HG03565 (cell line): ENCODE measurements around the gene PIWIL1.

Experiments
- ATAC-seq: cut with Tn5 transposase; IDR thresholded peaks from one replicate; pipeline ENCODE4 v1.9.1; 2021; ENCODE audit warnings: mild to moderate bottlenecking, moderate library complexity; ENCODE audit not compliant: unreplicated experiment

Gene PIWIL1

GRCh38 chr12:130336723-130337487 is 782 bp upstream of the PIWIL1 start:
- no peak for ATAC-seq

GRCh38 chr12:130338794-130339601 is 1.3 kb downstream of the PIWIL1 start:
- no peak for ATAC-seq

GRCh38 chr12:130339951-130340350 is 2.3 kb downstream of the PIWIL1 start:
- no peak for ATAC-seq

GRCh38 chr12:130342442-130342841 is 4.8 kb downstream of the PIWIL1 start:
- no peak for ATAC-seq

- ATAC-seq = no peak
Measured at GRCh38 chr12:130342842-130343241, 5.2 kb downstream of the PIWIL1 start.

GRCh38 chr12:130344529-130344928 is 6.8 kb downstream of the PIWIL1 start:
- ATAC-seq = no peak

GRCh38 chr12:130345292-130345691 is 7.6 kb downstream of the PIWIL1 start:
- no peak for ATAC-seq

- ATAC-seq = no peak
Measured at GRCh38 chr12:130347588-130347987, 9.9 kb downstream of the PIWIL1 start.

- ATAC-seq = no peak
Measured at GRCh38 chr12:130350715-130351114, 13.0 kb downstream of the PIWIL1 start.

GRCh38 chr12:130351326-130351725 is 13.6 kb downstream of the PIWIL1 start:
- no peak for ATAC-seq

- no peak for ATAC-seq
Measured at GRCh38 chr12:130353081-130353480, 15.4 kb downstream of the PIWIL1 start.

- ATAC-seq = no peak
Measured at GRCh38 chr12:130354407-130354806, 16.7 kb downstream of the PIWIL1 start.

- no peak for ATAC-seq
Measured at GRCh38 chr12:130356222-130356621, 18.5 kb downstream of the PIWIL1 start.

- no peak for ATAC-seq
Measured at GRCh38 chr12:130357241-130357640, 19.6 kb downstream of the PIWIL1 start.

GRCh38 chr12:130357729-130358330 is 20.1 kb downstream of the PIWIL1 start:
- no peak for ATAC-seq

GRCh38 chr12:130362060-130362459 is 24.4 kb downstream of the PIWIL1 start:
- ATAC-seq = no peak

- ATAC-seq = no peak
Measured at GRCh38 chr12:130364578-130364977, 26.9 kb downstream of the PIWIL1 start.

- ATAC-seq = no peak
Measured at GRCh38 chr12:130366159-130366558, 28.5 kb downstream of the PIWIL1 start.

- ATAC-seq = no peak
Measured at GRCh38 chr12:130367003-130367402, 29.3 kb downstream of the PIWIL1 start.

- ATAC-seq = no peak
Measured at GRCh38 chr12:130367523-130367922, 29.8 kb downstream of the PIWIL1 start.

- ATAC-seq = no peak
Measured at GRCh38 chr12:130369816-130370215, 32.1 kb downstream of the PIWIL1 start.

- ATAC-seq = no peak
Measured at GRCh38 chr12:130371296-130371695, 33.6 kb downstream of the PIWIL1 start.
